GM18951 (cell line): Measurements from ENCODE around the gene FGF9.

Experiments
- POLR2A ChIP-seq: IDR thresholded peaks from 4 replicates; pipeline ENCODE4 v1.6.1; 2011; ENCODE audit warnings: mild to moderate bottlenecking; ENCODE audit not compliant: insufficient read length, insufficient read depth; ENCODE audit errors: extremely low read depth
- in situ Hi-C: fragments of 300-500 bp; cut with MboI; formaldehyde crosslinking; loops from one replicate; pipeline ENCODE4 v1.12.0; 2022; ENCODE audit warnings: low sequenced_read_pairs, mixed read lengths, inconsistent platforms; ENCODE audit not compliant: unreplicated experiment

FGF9 gene

GRCh38 chr13:21684576-21684975 is 13.7 kb downstream of the FGF9 start:
- no peak for TF ChIP-seq POLR2A
- in situ Hi-C loops: no loop called here

GRCh38 chr13:21685485-21686064 is 14.7 kb downstream of the FGF9 start:
- in situ Hi-C loops: no loop called here
- no peak for TF ChIP-seq POLR2A

- in situ Hi-C loops: no loop called here
- no peak for TF ChIP-seq POLR2A
Measured at GRCh38 chr13:21686751-21687391, 16.0 kb downstream of the FGF9 start.

- in situ Hi-C loops: no loop called here
- TF ChIP-seq POLR2A: no peak
Measured at GRCh38 chr13:21688056-21688455, 17.2 kb downstream of the FGF9 start.

- in situ Hi-C loops: no loop called here
- TF ChIP-seq POLR2A: no peak
Measured at GRCh38 chr13:21689097-21689496, 18.2 kb downstream of the FGF9 start.

GRCh38 chr13:21690955-21691354 is 20.1 kb downstream of the FGF9 start:
- in situ Hi-C loops: no loop called here
- TF ChIP-seq POLR2A: no peak

- in situ Hi-C loops: no loop called here
- TF ChIP-seq POLR2A: no peak
Measured at GRCh38 chr13:21691500-21691899, 20.6 kb downstream of the FGF9 start.

- in situ Hi-C loops: no loop called here
- no peak for TF ChIP-seq POLR2A
Measured at GRCh38 chr13:21691928-21692327, 21.1 kb downstream of the FGF9 start.

- in situ Hi-C loops: no loop called here
- no peak for TF ChIP-seq POLR2A
Measured at GRCh38 chr13:21694831-21695230, 24.0 kb downstream of the FGF9 start.

GRCh38 chr13:21695546-21695945 is 24.7 kb downstream of the FGF9 start:
- no peak for TF ChIP-seq POLR2A
- in situ Hi-C loops: no loop called here

- in situ Hi-C loops: no loop called here
- no peak for TF ChIP-seq POLR2A
Measured at GRCh38 chr13:21696865-21697448, 26.1 kb downstream of the FGF9 start.

GRCh38 chr13:21698817-21699679 is 28.2 kb downstream of the FGF9 start:
- in situ Hi-C loops: no loop called here
- no peak for TF ChIP-seq POLR2A

- no peak for TF ChIP-seq POLR2A
- in situ Hi-C loops: no loop called here
Measured at GRCh38 chr13:21701460-21701859, 30.6 kb downstream of the FGF9 start.

- in situ Hi-C loops: no loop called here
- TF ChIP-seq POLR2A: no peak
Measured at GRCh38 chr13:21703846-21704245, 33.0 kb downstream of the FGF9 start.

GRCh38 chr13:21707586-21707985 is 36.7 kb downstream of the FGF9 start:
- no peak for TF ChIP-seq POLR2A
- in situ Hi-C loops: no loop called here
